ENCODE data around the gene CCDC24.
A peak's percentile ranks its signal among the peaks of the same experiment; 100 is the strongest.

CCDC24 gene

GRCh38 chr1:43984855-43985254 lies 6.5 kb upstream of the CCDC24 start:
- no peak overlapping the region for H3K4me3 ChIP-seq (ENCODE audit: low read length)
- no peak for DNase-seq (ENCODE audit: low read depth)

GRCh38 chr1:43985984-43986595 lies 5.3 kb upstream of the CCDC24 start:
- peak; percentile 52 for DNase-seq (ENCODE audit: low read depth)
- no peak overlapping the region for H3K4me3 ChIP-seq (ENCODE audit: low read length)
- TF ChIP-seq, protein P1, sequence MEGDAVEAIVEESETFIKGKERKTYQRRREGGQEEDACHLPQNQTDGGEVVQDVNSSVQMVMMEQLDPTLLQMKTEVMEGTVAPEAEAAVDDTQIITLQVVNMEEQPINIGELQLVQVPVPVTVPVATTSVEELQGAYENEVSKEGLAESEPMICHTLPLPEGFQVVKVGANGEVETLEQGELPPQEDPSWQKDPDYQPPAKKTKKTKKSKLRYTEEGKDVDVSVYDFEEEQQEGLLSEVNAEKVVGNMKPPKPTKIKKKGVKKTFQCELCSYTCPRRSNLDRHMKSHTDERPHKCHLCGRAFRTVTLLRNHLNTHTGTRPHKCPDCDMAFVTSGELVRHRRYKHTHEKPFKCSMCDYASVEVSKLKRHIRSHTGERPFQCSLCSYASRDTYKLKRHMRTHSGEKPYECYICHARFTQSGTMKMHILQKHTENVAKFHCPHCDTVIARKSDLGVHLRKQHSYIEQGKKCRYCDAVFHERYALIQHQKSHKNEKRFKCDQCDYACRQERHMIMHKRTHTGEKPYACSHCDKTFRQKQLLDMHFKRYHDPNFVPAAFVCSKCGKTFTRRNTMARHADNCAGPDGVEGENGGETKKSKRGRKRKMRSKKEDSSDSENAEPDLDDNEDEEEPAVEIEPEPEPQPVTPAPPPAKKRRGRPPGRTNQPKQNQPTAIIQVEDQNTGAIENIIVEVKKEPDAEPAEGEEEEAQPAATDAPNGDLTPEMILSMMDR (IDR thresholded peaks at IDR 0.05; ENCODE audit: insufficient read depth, low read depth, low read length, missing control alignments), result no peak

More at GRCh38 chr1:43984855-43985254, 6.5 kb upstream of the CCDC24 start:
- TF ChIP-seq, protein P1 (IDR thresholded peaks at IDR 0.05; ENCODE audit: insufficient read depth, low read depth, low read length, missing control alignments), result no peak

GRCh38 chr1:43986712-43987111 lies 4.7 kb upstream of the CCDC24 start:
- TF ChIP-seq, protein P1 (IDR thresholded peaks at IDR 0.05; ENCODE audit: insufficient read depth, low read depth, low read length, missing control alignments), result peak; percentile 29
- no peak overlapping the region for H3K4me3 ChIP-seq (ENCODE audit: low read length)
- no peak for DNase-seq (ENCODE audit: low read depth)

DNA sequence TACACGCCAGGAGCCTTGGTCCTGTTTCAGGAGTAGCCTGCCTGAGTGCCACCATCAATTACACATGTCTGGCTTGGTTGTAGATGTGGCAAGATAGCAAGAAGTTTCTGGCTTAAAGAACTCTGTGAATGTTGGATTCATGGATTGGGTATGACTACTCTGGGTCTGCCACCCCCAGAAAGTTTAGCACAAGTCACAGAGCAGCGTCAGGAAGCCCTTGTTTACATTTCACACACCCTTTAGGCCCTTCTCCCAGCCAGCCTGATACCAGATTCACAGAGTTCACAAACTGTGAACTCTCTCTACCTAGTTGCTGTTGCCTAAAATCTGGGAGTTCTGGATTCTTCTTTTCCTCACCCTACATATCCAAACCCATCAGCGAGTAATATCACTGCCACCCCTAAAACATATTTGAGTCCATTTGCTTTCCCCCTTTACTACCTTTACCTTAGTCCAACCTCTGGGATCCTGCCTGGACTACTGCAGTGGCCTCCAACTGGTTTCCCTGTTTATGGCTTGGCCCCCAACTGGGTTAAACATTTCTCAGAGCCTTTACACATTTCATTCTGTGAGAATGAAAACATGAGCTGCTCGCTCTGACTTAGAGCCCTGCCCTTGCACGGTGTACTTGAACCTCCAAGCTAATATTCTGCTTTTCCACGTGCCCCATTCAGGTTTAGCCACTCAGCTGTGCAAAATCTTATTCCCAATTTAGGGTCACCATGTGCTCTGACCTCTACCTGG lies 4.1 kb upstream of the CCDC24 start:
- TF ChIP-seq, protein P1 (IDR thresholded peaks at IDR 0.05; ENCODE audit: insufficient read depth, low read depth, low read length, missing control alignments), result no peak
- DNase-seq (ENCODE audit: low read depth), result no peak
- H3K4me3 ChIP-seq (ENCODE audit: low read length), result no peak overlapping the region

- TF ChIP-seq, protein P1 (IDR thresholded peaks at IDR 0.05; ENCODE audit: insufficient read depth, low read depth, low read length, missing control alignments), result no peak
- peak; percentile 29 for DNase-seq (ENCODE audit: low read depth)
- H3K4me3 ChIP-seq (ENCODE audit: low read length), result peak overlapping the region; percentile 62
Observed at GRCh38 chr1:43990271-43991199, 864 bp upstream of the CCDC24 start.

DNA sequence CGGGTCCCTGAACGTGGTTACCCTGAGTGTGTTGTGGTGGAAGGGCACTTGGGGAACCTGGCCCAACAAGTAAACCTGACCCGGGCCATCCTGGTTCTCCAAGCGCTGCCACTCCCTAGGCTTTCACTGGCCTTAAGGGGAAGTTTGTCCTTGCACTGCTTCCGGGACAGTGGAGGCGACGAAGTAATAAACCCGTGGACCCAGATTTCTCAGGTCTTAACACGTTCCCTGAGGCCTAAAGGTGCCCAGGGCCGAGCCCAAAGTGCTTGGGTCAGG lies 261 bp upstream of the CCDC24 start:
- H3K4me3 ChIP-seq (ENCODE audit: low read length), result peak overlapping the region; percentile 62
- TF ChIP-seq, protein P1 (IDR thresholded peaks at IDR 0.05; ENCODE audit: insufficient read depth, low read depth, low read length, missing control alignments), result no peak
- DNase-seq (ENCODE audit: low read depth), result no peak
